Measurements from ENCODE around the gene HIVEP3.

- TF ChIP-seq, protein P1, sequence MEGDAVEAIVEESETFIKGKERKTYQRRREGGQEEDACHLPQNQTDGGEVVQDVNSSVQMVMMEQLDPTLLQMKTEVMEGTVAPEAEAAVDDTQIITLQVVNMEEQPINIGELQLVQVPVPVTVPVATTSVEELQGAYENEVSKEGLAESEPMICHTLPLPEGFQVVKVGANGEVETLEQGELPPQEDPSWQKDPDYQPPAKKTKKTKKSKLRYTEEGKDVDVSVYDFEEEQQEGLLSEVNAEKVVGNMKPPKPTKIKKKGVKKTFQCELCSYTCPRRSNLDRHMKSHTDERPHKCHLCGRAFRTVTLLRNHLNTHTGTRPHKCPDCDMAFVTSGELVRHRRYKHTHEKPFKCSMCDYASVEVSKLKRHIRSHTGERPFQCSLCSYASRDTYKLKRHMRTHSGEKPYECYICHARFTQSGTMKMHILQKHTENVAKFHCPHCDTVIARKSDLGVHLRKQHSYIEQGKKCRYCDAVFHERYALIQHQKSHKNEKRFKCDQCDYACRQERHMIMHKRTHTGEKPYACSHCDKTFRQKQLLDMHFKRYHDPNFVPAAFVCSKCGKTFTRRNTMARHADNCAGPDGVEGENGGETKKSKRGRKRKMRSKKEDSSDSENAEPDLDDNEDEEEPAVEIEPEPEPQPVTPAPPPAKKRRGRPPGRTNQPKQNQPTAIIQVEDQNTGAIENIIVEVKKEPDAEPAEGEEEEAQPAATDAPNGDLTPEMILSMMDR (IDR thresholded peaks at IDR 0.05) = no peak
- TF ChIP-seq POLR2A (IDR thresholded peaks at IDR 0.05) = no peak
These were observed 379.8 kb downstream of the HIVEP3 start for GRCh38 chr1:41538741-41539417.

All from esophagus squamous epithelium (tissue), 4 donors.